Measurements from ENCODE around the gene UQCRQ. TPM values are rescaled to one million over a fixed set of nuclear protein-coding genes. Genes with fewer than 3 reads are reported as not detected.

Gene UQCRQ
- total and polyA plus RNA-seq, 2 of the 13 experiments (the other 11 are each of a cell fraction or from before 2014, with no cell fraction given): 257 to 575 TPM

- TF ChIP-seq ZNF513 (CRISPR knock-in tag; conservative IDR thresholded peaks at IDR 0.05): 0 out of 2 replicates have a peak, but pooled peaks have one; percentile 72
- TF ChIP-seq ZKSCAN1 (IDR thresholded peaks at IDR 0.05; ENCODE audit: low read length): no peak
- no peak for TF ChIP-seq ZNF251 (CRISPR knock-in tag; IDR thresholded peaks at IDR 0.05)
- no peak for TF ChIP-seq U2AF2 (IDR thresholded peaks at IDR 0.05; ENCODE audit: low read depth, low read length)
- TF ChIP-seq ZBTB10 (CRISPR knock-in tag; IDR thresholded peaks at IDR 0.05; ENCODE audit: borderline replicate concordance): peak; percentile 37; the same call in 1 of the 2 replicates
- TF ChIP-seq RAD21 (CRISPR knock-in tag; IDR thresholded peaks at IDR 0.05): peak; percentile 98
- TF ChIP-seq ARHGAP35 (CRISPR knock-in tag; IDR thresholded peaks at IDR 0.05; ENCODE audit: borderline replicate concordance): peak; percentile 77
- TF ChIP-seq ZNF768 (CRISPR knock-in tag; IDR thresholded peaks at IDR 0.05): peak; percentile 45; the same call in 1 of the 2 replicates
- TF ChIP-seq ZNF800 (CRISPR knock-in tag; IDR thresholded peaks at IDR 0.05): no peak; the same call in 1 of the 2 replicates
- no peak for TF ChIP-seq XBP1 (CRISPR knock-in tag; IDR thresholded peaks at IDR 0.05)
- no peak; the same call in 1 of the 2 replicates for TF ChIP-seq RORA (CRISPR knock-in tag; IDR thresholded peaks at IDR 0.05)
- no peak; the same call in 1 of the 2 replicates for TF ChIP-seq ZNF335 (CRISPR knock-in tag; IDR thresholded peaks at IDR 0.05)
- no peak for TF ChIP-seq ARID3A (IDR thresholded peaks at IDR 0.05; ENCODE audit: low read depth, low read length)
- no peak for TF ChIP-seq IRF9 (CRISPR knock-in tag; IDR thresholded peaks at IDR 0.05; ENCODE audit: borderline replicate concordance)
- TF ChIP-seq HES4 (CRISPR knock-in tag; IDR thresholded peaks at IDR 0.05; ENCODE audit: borderline replicate concordance): peak; percentile 55; the same call in 1 of the 2 replicates
Measured at GRCh38 chr5:132829742-132830435, 36.6 kb upstream of the UQCRQ start (continued).
